Neuronal stem cell (in vitro differentiated cells): ENCODE results near the gene MKLN1.

ENCODE experiments used
- DNase-seq: peaks from one replicate; pipeline ENCODE4 v3.0.0-alpha.2; 2013; ENCODE audit warnings: low spot score
- H2AFZ ChIP-seq: one replicate; pipeline ENCODE4 v1.6.1; 2013; ENCODE audit warnings: mild to moderate bottlenecking, low read length, inconsistent platforms
- H2AK5ac ChIP-seq: 2 replicates; pipeline ENCODE4 v1.6.1; 2013; ENCODE audit warnings: low read depth, mild to moderate bottlenecking, inconsistent platforms, low read length, moderate library complexity, mixed read lengths
- H2BK120ac ChIP-seq: 2 replicates; pipeline ENCODE4 v1.6.1; 2013; ENCODE audit warnings: low read depth, mild to moderate bottlenecking, inconsistent platforms, low read length, moderate library complexity, mixed read lengths
- H2BK12ac ChIP-seq: one replicate; pipeline ENCODE4 v1.6.1; 2013; ENCODE audit warnings: low read length, inconsistent platforms
- H2BK15ac ChIP-seq: 2 replicates; pipeline ENCODE4 v1.6.1; 2013; ENCODE audit warnings: mild to moderate bottlenecking, low read length, inconsistent platforms, mixed read lengths
- H2BK5ac ChIP-seq: one replicate; pipeline ENCODE4 v1.6.1; 2013; ENCODE audit warnings: inconsistent platforms, mild to moderate bottlenecking, low read length, moderate library complexity
- H3K14ac ChIP-seq: one replicate; pipeline ENCODE4 v1.6.1; 2013; ENCODE audit warnings: low read length, inconsistent platforms
- H3K18ac ChIP-seq: 2 replicates; pipeline ENCODE4 v1.6.1; 2013; ENCODE audit warnings: low read length, inconsistent platforms
- H3K23ac ChIP-seq: 2 replicates; pipeline ENCODE4 v1.6.1; 2013; ENCODE audit warnings: low read depth, mild to moderate bottlenecking, mixed read lengths, low read length, inconsistent platforms; ENCODE audit not compliant: poor library complexity
- H3K27ac ChIP-seq: replicated peaks from 3 replicates; pipeline ENCODE4 v1.5.1; 2013; ENCODE audit warnings: low read length, inconsistent platforms
- H3K27me3 ChIP-seq, 3 experiments: 2 replicates each; pipeline ENCODE4 v1.6.1; 2013; ENCODE audit warnings: low read length in 3 of 3, mild to moderate bottlenecking in 2 of 3, inconsistent platforms in 1 of 3, low read depth in 1 of 3, mixed read lengths in 1 of 3, moderate library complexity in 1 of 3; ENCODE audit not compliant: control insufficient read depth in 3 of 3, insufficient read depth in 3 of 3
- H3K36me3 ChIP-seq, 2 donors: replicated peaks in 1 of 2; 2 replicates each; pipeline ENCODE4 v1.6.1; 2013; ENCODE audit warnings: low read length in 2 of 2; ENCODE audit not compliant: control insufficient read depth in 2 of 2, insufficient read depth in 2 of 2
- H3K4ac ChIP-seq: 2 replicates; pipeline ENCODE4 v1.6.1; 2013; ENCODE audit warnings: inconsistent platforms, mild to moderate bottlenecking, low read length, moderate library complexity
- H3K4me1 ChIP-seq, 2 donors: 1 replicate in 1 of 2; 2 replicates in 1 of 2; pipeline ENCODE4 v1.6.1; 2013; ENCODE audit warnings: low read length in 2 of 2, low read depth in 1 of 2; ENCODE audit not compliant: control insufficient read depth in 2 of 2, insufficient read depth in 1 of 2
- H3K4me2 ChIP-seq: one replicate; pipeline ENCODE4 v1.6.1; 2013; ENCODE audit warnings: mild to moderate bottlenecking, low read length, inconsistent platforms; ENCODE audit not compliant: insufficient read depth, poor library complexity, severe bottlenecking
- H3K4me3 ChIP-seq, 2 donors: 2 replicates each; pipeline ENCODE4 v1.5.1; 2013; ENCODE audit warnings: low read length in 2 of 2, mild to moderate bottlenecking in 2 of 2, inconsistent platforms in 1 of 2, moderate library complexity in 1 of 2
- H3K79me1 ChIP-seq: one replicate; pipeline ENCODE4 v1.6.1; 2013; ENCODE audit warnings: low read depth, mild to moderate bottlenecking, inconsistent platforms, low read length, moderate library complexity
- H3K9ac ChIP-seq: one replicate; pipeline ENCODE4 v1.6.1; 2013; ENCODE audit warnings: mild to moderate bottlenecking, low read depth, low read length, inconsistent platforms; ENCODE audit not compliant: poor library complexity
- H3K9me3 ChIP-seq, 2 donors: replicated peaks in 1 of 2; 2 replicates each; pipeline versions ENCODE3 to v1.6.1; 2013; ENCODE audit warnings: low read length in 2 of 2, mild to moderate bottlenecking in 2 of 2, inconsistent platforms in 1 of 2, low read depth in 1 of 2, mixed read lengths in 1 of 2, moderate library complexity in 1 of 2; ENCODE audit not compliant: control insufficient read depth in 2 of 2, insufficient read depth in 1 of 2
- H4K8ac ChIP-seq: one replicate; pipeline ENCODE4 v1.6.1; 2013; ENCODE audit warnings: low read depth, mild to moderate bottlenecking, inconsistent platforms, low read length, moderate library complexity
- H4K91ac ChIP-seq: one replicate; pipeline ENCODE4 v1.6.1; 2013; ENCODE audit warnings: low read length, low read depth, mild to moderate bottlenecking, inconsistent platforms; ENCODE audit not compliant: poor library complexity
- WGBS, 2 donors: extraction: QIAGEN DNeasy Blood & Tissue Kit; methylation state at CpG; one replicate each; pipeline ENCODE4 v1.1.7; 2013; ENCODE audit warnings: missing lambda C conversion rate in 2 of 2, mixed read lengths in 1 of 2; ENCODE audit not compliant: insufficient read length in 2 of 2, insufficient replicate concordance in 1 of 2; ENCODE audit errors: extremely low coverage in 2 of 2; 5-methylcytosine and 5-hydroxymethylcytosine counted together

Gene MKLN1

DNA sequence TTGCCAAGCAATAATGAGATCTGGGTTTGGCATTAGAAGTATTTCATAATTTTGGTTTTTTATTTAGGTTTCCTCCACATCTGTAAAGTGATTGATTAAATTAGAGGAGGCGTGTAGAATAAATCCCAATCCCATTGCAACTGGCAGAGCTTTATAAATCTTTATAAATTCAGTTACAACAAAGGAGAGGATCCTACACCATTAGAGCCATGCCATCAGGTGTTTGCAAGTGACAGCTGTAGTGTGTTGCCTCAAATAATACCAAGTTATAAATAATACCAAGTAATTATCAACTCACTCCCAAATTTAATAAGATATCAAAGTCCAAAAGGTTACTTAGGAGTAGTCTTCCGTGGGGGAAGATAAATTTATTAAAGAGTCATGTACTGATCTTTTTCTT lies 166.5 kb downstream of the MKLN1 start:
- peaks cover 2 to 48% of the 10 kb centered on the region in 2 donors for H3K36me3 ChIP-seq
- no peak overlapping the region for H4K8ac ChIP-seq
- H3K18ac ChIP-seq: no peak overlapping the region
- no peak overlapping the region for H2BK12ac ChIP-seq
- no peak for DNase-seq
- H3K79me1 ChIP-seq: no peaks in the 10 kb centered on the region
- H3K4me2 ChIP-seq: no peak overlapping the region
- no peak overlapping the region for H2AFZ ChIP-seq
- no peak overlapping the region for H3K27ac ChIP-seq
- H3K4ac ChIP-seq: no peak overlapping the region
- no peak overlapping the region for H3K14ac ChIP-seq
- H2BK15ac ChIP-seq: no peak overlapping the region
- H3K27me3 ChIP-seq: no peaks in the 10 kb centered on the region
- no peak overlapping the region for H3K4me3 ChIP-seq
- H3K23ac ChIP-seq: no peak overlapping the region
- H3K9ac ChIP-seq: no peak overlapping the region
- no peak overlapping the region for H2BK5ac ChIP-seq
- no peak overlapping the region for H2BK120ac ChIP-seq
- H2AK5ac ChIP-seq: no peak overlapping the region
- no CpG with 5 or more reads among the region's 2 CpGs for WGBS, 2 donors
- no peaks in the 10 kb centered on the region for H3K9me3 ChIP-seq
- no peak overlapping the region for H4K91ac ChIP-seq
- H3K4me1 ChIP-seq: peaks cover 0 to 3% of the 10 kb centered on the region in 2 donors

DNA sequence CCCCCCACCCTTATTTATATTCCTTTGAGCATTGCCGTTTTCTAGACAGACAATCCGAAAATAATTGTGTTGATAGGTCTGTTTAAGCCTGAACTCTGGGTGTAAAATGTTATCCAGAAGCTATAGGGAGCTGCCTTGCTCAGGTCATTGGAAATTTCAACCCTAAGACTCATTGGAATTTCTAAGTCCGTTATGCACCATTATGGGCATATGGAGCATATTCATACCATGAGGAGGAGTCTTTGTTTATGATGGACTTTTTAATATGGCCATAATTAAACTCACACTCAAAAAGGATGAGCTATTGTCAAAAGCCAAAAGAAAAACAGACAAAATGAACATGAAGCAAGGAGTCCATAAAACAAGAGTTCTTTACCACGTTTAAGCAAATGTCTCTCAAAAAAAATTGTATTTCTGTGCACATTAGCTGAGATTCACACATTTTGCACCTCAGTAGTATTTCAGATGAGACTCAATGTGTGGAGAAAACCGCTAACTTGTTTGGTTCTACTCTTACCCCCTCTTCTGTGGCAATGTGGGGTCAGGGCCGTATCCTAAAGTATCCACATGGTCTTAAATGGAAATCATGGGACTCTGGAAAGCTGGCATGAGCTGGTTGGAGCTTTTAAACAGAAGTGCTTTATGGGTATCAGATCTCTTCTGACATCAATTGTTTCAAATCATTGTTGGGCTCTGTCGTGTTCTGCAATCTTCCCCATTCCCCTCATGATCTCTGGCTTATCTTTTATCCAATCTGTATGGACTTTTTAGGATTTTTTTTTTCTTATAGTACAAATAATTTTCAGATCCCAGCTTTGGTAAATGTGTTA lies 168.2 kb downstream of the MKLN1 start:
- no CpG with 5 or more reads among the region's 7 CpGs for WGBS, 2 donors
- H3K27ac ChIP-seq: no peak overlapping the region
- H4K91ac ChIP-seq: no peak overlapping the region
- no peak overlapping the region for H2BK12ac ChIP-seq
- no peaks in the 10 kb centered on the region for H3K27me3 ChIP-seq
- H2BK15ac ChIP-seq: no peak overlapping the region
- H3K4me1 ChIP-seq: peaks cover 3 to 4% of the 10 kb centered on the region in 2 donors
- no peak overlapping the region for H3K14ac ChIP-seq
- no peaks in the 10 kb centered on the region for H3K9me3 ChIP-seq
- no peak overlapping the region for H3K4ac ChIP-seq
- DNase-seq: no peak
- no peak overlapping the region for H3K23ac ChIP-seq
- H2AK5ac ChIP-seq: no peak overlapping the region
- H2AFZ ChIP-seq: no peak overlapping the region
- no peaks in the 10 kb centered on the region for H3K79me1 ChIP-seq
- H2BK5ac ChIP-seq: no peak overlapping the region
- no peak overlapping the region for H4K8ac ChIP-seq
- no peak overlapping the region for H3K9ac ChIP-seq
- H3K36me3 ChIP-seq: peaks cover 2 to 63% of the 10 kb centered on the region in 2 donors
- H3K4me2 ChIP-seq: no peak overlapping the region
- H3K18ac ChIP-seq: no peak overlapping the region
- no peak overlapping the region for H3K4me3 ChIP-seq
- no peak overlapping the region for H2BK120ac ChIP-seq

DNA sequence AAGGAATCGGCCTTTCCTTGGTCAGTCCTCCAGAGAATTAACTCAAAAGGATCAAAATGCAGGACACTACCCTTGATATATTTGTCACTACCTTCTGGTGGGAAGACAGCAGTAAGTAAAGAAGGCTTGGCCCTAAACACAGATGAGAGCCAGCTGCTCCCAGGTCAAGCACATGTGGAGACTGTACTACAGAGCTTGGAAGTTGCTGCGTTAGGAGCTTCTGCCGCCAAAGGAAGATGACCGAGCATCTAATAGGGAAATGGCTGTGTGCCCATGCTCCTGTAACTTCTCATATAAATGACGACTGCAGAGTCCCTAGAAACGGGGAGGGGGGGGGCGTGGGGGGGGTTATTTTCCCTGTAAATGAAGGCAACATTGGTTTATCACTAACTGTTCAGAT lies 169.8 kb downstream of the MKLN1 start:
- Histone ChIP-seq H2BK15ac (no peak overlapping the region), H3K27ac (no peak overlapping the region), H3K79me1 (no peaks in the 10 kb centered on the region), H3K18ac (no peak overlapping the region), H2BK5ac (no peak overlapping the region), H3K9me3 (no peaks in the 10 kb centered on the region), H4K8ac (no peak overlapping the region), H2AK5ac (no peak overlapping the region), H3K27me3 (no peaks in the 10 kb centered on the region), H3K9ac (no peak overlapping the region), H3K36me3 (peaks cover 2 to 73% of the 10 kb centered on the region in 2 donors), H3K14ac (no peak overlapping the region), H2AFZ (no peak overlapping the region), H3K4ac (no peak overlapping the region), H4K91ac (no peak overlapping the region), H3K4me1 (peaks cover 4 to 7% of the 10 kb centered on the region in 2 donors), H3K23ac (no peak overlapping the region), H2BK12ac (no peak overlapping the region), H3K4me3 (no peak overlapping the region), H2BK120ac (no peak overlapping the region), H3K4me2 (no peak overlapping the region)
- no CpG with 5 or more reads among the region's 7 CpGs for WGBS, 2 donors
- DNase-seq: no peak

DNA sequence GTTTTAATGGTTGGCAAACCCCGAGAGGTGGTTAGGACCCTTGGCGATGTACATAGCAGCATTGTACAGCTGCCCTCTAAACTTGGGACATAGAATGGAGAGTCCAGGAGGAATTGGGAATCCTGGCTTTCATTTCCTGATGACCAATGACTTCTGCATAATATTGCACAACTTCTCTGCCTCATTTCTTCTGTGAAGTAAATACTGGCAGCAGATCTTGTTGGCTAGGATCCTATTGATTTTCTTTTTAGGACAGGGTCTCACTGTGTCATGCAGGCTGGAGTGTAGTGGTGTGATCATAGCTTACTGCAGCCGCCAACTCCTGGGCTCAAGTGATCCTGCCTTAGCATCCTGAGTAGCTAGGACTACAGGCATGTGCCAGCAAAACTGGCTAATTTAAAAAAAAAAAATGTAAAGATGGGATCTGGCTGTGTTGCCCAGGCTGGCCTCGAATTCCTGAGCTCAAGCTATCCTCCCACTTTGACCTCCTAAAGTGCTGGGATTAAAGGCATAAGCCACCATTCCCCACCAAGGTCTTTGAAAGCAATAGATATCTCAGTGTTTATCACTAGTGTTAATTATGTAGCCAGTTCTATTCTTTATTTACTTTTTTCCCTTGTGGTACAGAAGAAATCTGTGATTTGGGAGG lies 170.7 kb downstream of the MKLN1 start:
- no peaks in the 10 kb centered on the region for H3K27me3 ChIP-seq
- H2BK15ac ChIP-seq: no peak overlapping the region
- no peaks in the 10 kb centered on the region for H3K79me1 ChIP-seq
- no peak overlapping the region for H2AFZ ChIP-seq
- no peak overlapping the region for H3K4me3 ChIP-seq
- no peak overlapping the region for H4K8ac ChIP-seq
- no CpG with 5 or more reads among the region's 4 CpGs for WGBS, 2 donors
- H3K14ac ChIP-seq: no peak overlapping the region
- H3K9me3 ChIP-seq: no peaks in the 10 kb centered on the region
- no peak overlapping the region for H3K4ac ChIP-seq
- no peak overlapping the region for H2BK5ac ChIP-seq
- H3K18ac ChIP-seq: no peak overlapping the region
- peaks cover 4 to 82% of the 10 kb centered on the region in 2 donors for H3K36me3 ChIP-seq
- H3K4me1 ChIP-seq: peaks cover 4 to 11% of the 10 kb centered on the region in 2 donors
- no peak overlapping the region for H3K27ac ChIP-seq
- no peak overlapping the region for H3K4me2 ChIP-seq
- H2BK12ac ChIP-seq: no peak overlapping the region
- H2BK120ac ChIP-seq: no peak overlapping the region
- H4K91ac ChIP-seq: no peak overlapping the region
- H2AK5ac ChIP-seq: no peak overlapping the region
- DNase-seq: no peak
- no peak overlapping the region for H3K23ac ChIP-seq
- no peak overlapping the region for H3K9ac ChIP-seq
